NCI-H1092 (cell line): ENCODE results near the gene FAM149A.

Experiments
- DNase-seq: peaks from one replicate; lab custom pipeline; 2025; lab: John Stamatoyannopoulos, UW

FAM149A gene

DNA sequence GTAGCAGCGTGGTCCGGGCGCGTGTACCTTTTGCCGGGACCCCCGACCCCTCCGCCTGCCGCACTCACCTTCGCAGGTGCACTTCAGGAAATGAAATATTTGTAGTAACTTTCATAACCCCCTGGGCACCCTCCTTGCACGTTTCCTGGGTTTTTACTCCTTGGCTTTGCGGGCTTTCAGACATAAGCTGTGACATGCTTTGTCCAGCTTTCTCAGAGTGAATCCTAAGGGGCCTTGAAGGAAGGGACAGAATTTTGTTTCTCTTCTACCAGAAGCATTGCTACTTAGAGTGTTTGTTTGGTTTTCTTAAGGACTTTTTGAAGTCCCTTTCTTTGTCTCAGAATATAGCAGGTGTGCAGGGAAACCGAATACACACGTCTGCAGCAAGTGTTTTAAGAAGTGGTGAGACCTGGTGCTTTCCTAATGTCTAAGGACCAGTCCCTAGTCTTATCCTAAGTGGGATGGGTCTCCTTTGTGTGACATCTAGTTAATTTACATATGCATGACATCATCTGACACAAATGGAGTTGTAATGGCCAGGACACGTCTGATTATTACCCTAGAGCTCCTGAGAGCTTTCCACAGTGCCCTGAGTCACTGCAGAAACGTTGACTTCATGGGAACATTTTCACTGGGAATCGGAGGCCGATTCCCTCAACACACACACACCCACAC is 1.3 kb downstream of the FAM149A start:
- DNase-seq: no peak

DNA sequence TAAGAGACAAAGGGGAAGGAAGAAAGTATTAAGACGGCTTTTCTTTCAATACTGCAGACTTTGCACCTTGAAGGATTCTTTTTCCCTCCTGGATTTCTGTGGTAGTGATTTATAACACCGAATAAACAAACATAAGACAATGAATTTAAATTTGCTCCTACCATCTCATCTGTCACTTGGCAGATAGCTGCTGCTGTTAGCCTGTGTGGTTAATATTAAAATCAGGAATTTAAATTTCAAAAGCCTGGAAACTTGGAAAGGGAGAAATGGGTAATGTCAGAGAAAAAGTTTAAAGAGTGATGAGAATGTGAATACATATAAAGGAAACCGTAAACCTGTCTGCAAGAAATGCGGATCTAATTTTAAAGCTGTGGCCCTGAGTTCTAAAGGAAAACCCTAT is 3.4 kb downstream of the FAM149A start:
- DNase-seq: no peak

DNA sequence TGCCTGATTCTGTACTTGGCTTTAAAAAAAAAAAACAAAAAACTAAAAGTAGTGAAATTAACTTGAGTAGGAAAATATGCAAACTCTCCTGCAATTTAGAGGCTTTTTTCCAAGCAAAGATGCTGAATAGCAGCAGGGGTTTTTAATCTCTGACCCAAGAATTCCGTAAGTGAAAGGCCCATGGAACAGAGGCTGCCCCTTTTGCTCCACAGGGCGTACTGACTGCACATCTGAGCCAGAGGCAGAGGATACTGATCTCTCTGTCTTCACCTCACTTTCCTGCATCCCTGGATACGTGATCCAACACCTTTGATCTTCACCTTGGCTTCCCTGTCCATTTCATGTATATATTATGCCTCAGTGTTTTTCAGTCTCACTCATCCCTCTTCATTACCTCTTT is 3.9 kb downstream of the FAM149A start:
- no peak for DNase-seq

DNA sequence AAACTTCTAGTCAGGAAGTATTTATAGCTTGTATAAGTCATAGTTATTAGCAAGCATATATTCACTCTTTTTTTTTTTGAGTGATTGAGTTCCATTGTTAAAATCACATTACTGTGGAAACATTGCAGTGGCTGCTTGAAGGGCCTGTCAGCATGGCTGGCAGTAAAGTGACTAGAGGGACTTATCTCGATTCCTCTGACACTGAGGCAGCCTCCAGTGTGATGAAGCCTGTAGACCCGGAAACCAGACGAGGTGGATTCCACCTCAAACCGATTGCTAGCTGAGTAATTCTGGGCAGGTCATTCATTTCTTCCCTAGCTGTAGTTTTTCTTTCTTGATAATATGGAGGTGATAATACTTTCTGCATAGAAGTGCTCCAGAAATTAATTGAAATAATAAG is 4.7 kb downstream of the FAM149A start:
- DNase-seq: no peak

DNA sequence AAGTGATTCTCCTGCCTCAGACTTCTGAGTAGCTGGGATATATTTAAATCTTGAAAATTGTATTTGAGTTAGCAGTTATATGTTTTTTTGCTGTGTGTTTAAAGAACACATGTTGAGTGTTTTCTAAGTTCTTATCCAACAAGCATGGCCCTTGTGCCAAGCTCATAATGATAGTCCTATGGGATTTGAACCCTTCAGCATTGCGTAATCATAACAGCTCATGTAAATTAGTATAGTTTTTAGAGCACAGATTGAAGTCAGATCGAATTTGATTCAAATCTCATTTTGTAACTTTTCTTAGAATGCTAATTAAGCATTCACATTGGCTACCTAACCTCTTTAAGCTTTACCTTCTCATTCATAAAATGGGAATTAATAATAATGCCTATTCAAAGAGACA is 12.2 kb downstream of the FAM149A start:
- no peak for DNase-seq

DNA sequence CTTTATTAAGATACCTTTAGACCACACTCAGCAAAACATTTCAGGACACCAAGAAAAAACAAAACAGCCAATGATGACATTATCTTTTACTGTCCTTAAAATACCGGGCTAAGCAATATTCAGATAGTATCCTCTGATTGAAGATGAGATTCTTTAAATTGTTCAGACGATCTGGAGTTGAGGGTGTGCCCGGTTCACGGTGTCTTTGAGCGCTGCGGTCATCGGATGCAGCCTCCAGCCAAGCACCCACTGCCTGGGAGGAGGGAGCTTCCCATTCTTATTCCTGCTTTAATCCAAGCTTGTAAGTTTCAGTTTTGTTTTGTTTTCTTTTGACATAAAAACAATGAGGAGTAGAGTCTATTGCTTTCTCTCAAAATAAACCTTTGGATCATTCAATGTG is 14.1 kb downstream of the FAM149A start:
- DNase-seq: no peak

DNA sequence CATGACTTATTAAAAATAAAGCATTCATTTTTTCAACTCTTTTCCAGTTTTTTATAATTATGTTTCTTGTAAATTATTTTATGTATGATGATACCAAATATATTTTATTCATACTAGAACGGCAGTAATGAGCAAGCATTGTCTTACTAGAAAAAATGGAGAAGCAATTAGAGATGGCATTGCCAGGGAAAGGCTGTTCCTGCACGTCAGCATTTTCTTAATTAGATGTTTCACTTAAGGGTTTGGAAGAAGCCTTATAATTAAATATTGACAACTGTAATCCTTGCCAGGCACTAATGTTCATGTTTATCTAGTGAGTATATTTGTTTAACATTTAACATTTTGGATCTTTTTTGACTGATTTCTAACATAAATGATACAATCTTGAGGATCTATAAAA is 16.6 kb downstream of the FAM149A start:
- no peak for DNase-seq

DNA sequence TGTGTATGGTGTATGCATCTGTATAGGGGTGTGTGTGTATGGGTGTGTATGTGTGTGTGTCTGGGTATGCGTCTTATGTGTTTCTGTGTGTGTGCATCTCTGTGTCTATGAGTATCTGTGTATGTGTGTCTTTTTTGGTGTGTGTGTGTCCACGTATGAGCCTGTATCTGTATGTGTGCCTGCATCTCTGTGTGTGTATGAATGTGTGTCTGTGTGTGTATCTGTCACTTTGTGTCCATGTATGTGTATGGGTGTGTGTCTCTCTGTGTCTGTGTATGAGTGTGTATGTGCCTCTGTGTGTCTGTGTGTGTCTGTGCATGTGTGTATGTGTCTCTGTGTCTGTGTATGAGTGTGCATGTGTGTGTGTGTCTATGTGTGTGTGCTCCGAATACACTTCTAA is 24.3 kb downstream of the FAM149A start:
- DNase-seq: no peak

DNA sequence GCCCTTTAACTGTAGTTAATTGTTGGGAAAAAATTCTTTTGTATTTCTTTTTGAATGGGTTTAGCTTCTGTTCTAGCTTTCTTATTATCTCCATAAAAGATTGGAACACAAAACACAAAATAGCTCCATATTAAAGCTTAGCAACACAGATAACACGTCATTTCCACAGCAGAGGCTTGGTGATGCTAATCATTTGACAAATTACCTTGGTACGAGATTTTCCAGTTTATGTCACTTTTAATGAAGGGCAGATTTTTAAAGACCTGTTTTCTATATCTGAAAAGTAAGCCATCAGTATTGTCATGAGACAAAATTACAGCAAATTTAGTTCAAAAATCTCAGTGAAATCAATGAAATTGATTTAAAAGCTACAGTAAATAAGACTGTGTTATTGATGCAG is 27.4 kb downstream of the FAM149A start:
- DNase-seq: no peak

DNA sequence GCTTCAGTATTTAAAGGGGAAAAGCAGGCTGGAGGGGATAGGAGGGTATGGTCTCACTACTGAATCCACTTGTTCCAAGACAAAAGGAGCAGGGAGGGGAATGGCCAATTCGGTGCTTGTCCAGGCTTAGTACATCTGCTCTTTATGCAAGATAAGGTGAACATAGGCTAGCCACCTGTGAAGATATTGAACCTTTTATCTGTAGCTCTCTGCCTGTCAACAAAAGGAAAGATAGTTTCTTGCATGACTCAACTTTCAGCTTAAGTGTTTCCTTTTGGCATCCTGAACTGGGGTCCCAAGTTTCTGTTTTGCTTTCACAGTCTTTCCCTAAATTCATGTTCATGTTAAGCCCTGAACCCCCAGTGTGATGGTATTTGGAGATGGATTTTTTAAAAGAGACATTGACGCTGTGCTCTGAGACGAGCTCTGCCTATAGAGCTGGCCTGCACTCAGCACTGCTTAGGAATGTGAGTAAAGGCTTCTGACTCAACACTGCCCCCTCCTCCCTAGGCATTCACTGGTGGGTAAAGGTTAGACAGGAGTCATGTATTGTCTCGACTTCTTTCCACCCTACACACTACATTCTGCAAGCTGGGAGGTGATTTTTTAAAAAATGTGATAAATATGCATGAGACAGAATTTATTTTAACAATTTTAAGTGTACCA is 28.2 kb downstream of the FAM149A start:
- no peak for DNase-seq

DNA sequence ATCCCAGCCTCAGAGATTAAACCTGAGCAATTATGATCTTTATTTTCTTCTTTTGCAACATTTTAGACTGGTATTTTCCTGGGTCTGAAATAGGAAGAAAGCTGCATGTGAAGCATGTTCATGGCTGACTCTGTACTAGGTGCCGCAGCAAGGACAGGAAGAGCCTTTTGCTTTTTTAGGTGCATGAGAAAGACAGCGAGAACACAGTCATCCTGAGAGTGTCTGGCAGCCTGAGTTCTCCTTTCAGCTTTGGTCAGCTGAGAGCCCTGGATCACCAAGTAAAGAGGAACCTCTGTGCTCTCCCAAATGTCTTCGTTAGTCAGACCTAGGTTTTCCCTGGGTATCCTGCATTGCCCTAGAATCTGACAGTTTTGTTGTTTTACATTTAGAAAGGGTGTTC is 29.8 kb downstream of the FAM149A start:
- DNase-seq: no peak

DNA sequence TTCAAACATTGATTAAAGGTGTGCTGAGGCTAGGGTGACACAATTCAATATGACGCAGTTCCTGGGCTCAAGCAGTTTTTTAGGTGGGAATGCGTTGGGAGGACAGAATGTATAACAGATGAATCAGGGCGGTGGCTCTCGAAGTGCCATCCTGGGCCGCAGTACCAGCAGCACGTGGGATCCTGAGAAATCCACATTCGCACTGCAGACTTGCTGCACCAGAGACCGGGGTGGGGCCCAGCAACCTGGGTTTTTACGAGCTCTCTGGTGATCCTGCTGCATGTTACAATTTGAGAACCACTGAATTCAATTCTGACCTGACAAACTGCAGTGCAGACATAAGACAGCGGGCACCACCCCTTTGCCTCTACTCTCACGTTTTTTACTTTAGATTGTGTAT is 30.4 kb downstream of the FAM149A start:
- DNase-seq: no peak

DNA sequence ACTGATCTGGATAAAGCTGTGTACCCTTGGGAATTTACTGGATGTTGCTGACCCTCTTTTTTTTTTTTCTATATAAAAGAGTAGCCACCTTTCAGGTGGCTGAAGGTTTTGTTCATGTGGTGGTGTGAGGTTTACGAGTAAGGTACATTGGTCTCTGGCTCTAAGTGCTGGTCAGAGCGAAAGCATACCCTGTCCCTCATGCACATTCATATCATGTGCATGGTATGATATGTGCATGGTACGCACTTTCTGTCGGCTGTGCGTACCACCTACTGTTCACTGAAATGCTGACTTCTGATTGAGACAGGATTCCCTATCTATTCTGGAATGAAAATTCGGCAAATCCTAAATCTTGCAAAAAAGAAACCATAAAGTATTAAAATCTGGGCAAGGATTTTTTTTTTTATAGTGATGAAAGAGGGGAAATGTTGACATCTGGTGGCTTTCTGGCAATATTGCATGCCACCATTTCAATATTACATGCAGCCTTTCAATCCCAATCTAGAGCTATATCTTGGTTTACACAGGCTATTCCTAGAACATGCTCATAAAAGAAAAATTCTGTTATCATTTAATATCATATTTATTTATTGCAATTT is 32.8 kb downstream of the FAM149A start:
- peak; percentile 5 for DNase-seq

DNA sequence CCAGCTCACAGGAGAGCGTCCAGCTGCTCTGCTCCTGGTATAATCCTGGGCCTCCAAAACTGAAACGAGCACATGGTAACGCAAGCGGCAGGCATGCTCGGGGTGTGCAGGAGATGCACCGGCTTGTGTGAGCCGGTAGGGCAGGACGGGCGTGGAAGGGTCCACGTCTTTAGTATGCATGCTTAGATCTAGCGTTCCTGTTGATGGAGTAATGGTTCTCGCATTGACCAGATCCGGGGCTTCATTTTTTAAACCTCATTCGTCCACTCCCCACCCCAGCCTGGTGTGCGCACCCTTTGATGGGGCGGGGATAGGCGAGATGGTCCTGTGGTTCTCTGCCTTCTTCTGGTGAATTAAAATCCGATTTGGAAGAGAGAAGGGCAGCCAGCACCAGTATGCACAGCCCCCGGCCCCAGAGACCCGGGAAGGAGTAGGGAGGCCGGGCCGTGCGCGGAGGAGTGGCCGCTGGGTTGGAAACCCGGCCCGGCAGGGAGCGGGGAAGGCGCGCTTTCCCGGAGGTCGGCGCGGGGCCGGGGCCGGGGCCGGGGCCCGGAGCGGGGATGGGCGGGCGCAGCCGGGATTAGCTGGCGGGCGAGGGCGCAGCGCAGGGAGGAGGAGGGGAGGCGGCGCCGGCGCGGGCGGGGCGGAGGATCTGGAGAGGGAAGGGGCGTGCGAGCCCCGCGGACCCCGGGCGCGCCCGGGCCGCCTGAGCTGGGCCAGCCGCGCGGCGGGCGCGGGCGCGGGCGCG is 39.9 kb downstream of the FAM149A start:
- peak; percentile 56 for DNase-seq

DNA sequence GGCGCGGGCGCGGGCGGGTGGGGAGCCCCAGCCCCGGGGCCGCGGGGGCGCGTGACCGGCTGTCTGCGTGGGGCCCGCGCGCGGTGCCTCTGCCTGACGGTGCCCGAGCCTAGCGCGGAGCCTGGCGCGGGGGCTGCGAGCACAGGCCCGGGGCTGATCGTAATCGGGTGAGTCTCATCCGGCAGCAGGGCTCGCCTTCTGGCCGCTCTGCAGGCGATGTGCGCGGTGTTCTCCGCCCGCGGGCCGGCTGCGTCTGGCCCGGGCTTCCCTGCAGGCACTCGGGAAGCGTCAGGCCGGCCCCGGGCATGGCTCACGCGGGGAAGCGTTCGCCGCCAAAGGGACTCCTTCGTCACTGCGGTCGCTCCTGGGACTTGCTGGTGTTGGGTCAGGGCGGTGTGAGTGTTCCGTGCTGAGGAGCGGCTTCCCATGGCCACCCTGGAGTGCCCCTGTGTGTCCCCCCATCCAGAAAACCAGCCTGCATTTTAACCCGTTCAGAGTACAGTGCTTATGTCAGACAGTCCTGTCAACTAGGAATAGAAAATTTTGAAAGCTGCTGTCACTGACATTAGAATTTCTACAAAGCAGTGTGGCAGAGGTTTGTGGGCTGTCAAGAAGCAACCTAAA is 40.6 kb downstream of the FAM149A start:
- DNase-seq: peak; percentile 9

DNA sequence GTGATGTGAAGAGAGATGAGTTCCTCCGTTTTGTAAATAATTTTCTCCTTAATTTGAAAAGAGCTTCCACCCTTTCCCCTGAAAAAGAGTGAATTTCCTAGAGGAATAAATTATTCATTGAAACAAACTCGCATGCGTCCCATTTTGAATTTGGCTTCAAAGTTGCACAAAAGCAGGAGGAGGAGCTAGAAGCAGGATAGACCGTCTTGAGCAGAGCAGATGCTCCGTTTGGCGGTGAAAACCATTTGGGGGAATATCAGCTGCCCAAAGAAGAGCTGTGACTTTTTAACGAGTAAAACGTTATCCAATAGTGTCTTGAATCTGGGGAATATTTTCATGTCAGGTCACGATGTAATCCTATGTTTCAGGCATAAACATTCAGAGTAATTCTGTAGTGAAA is 42.0 kb downstream of the FAM149A start:
- DNase-seq: no peak

DNA sequence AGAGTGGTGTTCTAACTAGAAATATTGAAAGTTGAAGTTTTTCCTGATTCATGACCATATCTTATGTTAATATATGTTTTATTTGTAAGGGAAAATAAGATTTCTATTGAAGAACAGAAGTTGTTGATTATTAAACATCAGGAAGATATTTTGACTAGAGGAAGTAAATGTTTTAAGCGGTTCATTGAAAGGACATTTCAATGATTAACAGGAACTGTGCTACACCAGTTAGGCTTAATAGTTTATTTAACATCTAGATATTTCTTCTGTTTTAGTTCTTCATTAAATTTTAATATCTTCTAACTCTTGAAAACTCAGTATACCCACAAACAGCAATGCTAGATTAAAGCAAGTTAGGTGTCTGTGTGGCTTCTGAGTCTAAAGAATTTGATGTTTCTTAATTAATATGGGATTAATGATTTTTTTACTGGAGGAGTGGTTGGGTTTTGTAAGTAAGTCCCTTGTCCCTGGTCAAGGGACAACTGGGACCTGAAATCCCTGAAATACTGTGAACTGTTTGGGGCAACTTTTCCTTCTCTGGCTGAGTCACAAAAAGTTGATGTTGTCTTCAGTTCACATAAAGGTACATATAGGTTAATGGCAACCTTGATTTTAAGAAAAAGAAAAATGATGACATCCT is 44.0 kb downstream of the FAM149A start:
- DNase-seq: no peak

DNA sequence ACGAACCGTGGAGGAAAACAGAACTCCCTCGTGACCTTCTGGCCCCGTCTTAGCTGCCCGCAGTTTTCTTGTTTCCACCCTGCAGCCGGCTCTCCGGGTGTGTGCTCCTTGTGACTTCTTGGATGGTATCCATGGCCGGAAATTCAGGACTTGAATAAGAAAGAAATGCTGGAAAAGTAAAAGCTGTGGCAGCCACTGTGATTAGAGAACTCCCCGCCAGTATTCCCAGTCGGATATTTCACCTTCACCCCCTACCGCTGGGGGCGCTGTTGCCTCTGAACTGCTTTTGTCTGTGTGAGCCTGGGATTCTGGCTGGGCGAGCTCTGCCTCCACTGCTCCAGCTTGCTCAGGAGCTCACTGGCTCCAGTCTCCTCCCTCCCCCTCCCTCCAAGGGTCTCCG is 45.4 kb downstream of the FAM149A start:
- DNase-seq: no peak

DNA sequence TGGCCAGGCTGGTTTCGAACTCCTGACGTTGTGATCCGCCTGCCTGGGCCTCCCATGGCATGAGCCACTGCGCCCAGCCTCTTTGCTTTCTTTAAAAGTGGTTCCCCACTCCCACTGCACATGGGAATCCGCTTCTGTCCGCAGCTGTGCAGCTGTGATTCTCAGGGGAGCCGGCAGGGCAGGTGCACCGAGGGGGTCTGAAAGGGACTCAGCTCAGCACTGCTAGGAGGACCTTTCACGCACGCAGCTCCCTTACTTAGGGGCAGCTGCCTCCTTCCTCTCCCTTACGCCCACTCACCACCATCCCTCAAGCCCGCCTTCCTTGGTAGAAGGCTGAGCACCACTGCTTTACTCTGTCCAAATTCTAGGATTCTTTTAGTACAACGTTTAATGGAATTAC is 46.4 kb downstream of the FAM149A start:
- no peak for DNase-seq

DNA sequence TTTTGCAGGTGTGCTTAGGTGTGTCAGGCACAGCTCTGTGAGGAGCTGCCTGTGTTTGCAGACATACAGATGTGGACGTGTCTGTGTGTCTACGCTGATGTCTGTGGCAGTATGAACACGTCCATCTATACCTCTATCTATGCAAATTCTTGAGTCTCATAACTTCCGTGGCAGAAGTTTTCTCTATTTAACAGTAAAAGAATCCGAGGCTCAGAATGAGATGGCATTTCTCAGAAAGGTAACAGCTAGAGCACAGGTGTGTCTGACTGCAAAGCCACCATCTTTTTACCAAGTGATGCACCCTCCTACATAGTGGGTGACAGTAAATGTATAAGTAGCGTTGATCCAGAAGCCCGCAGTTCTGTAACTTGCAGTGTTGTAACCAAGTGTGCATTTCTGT is 47.0 kb downstream of the FAM149A start:
- DNase-seq: no peak

DNA sequence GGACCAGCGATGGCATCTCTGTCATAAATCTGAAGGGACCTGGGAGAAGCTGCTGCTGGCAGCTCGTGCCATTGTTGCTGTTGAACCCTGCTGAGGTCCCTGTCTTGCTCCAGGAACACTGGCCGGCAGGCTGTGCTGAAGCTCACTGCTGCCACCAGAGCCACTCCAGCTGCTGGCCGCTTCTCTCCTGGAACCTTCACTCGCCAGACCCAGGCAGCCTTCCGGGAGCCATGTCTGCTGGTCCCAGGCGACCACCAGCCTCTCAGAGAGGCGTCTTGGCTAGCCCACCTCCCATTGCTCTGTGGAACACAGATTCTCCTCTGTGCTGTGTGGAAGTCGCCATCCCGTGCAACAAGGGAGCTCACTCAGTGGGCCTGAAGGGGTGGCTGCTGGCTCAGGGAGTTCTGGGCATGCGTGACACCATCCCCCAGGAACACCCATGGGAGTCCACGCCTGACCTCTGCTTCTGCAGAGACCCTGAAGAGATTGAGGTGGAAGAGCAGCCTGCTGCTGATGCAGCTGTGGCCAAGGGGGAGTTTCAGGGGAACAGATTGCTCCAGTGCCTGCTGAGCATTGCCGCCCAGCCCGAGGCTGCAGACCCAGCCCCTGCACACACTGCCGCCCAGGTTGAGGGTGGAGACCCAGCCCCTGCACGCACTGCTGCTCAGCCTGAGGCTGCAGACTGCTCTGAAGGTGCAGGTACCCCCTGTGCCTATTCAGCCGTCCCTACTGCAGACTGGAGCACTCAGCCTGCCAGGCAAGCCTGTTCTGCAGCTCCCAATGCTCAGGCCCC is 53.7 kb downstream of the FAM149A start:
- DNase-seq: no peak
